IMR-90 (cell line): ENCODE data around the gene MOCOS. TPM values are rescaled to one million over a fixed set of nuclear protein-coding genes. Genes with fewer than 3 reads are reported as not detected.
A peak's percentile ranks its signal among the peaks of the same experiment; 100 is the strongest.

Experiments
- ATAC-seq: fragments of 200-7000 bp; cut with Tn5 transposase; 2 replicates; pipeline ENCODE4 v1.9.1; 2020; ENCODE audit warnings: low read depth, mild to moderate bottlenecking, moderate library complexity
- BruUV-seq: library from RNA; stranded (reverse); fragments of 400-500 nt; replicated peaks from 2 replicates; lab custom pipeline; 2021; lab: Mats Ljungman, UMichigan
- CTCF ChIA-PET: fragments of 300-600 bp; formaldehyde crosslinking; extraction: SDS; loops from one replicate; lab custom pipeline; 2021; ENCODE audit warnings: antibody characterized with exemption; lab: Yijun Ruan, JAX
- POLR2A ChIA-PET: fragments of 300-600 bp; sonication (Branson Sonifier 250); formaldehyde crosslinking; loops from one replicate; lab custom pipeline; 2022; ENCODE audit warnings: antibody characterized with exemption; ENCODE audit not compliant: unreplicated experiment; lab: Charles Lee
- DNase-seq: peaks from one replicate; pipeline ENCODE4 v3.0.0; 2013
- H2AFZ ChIP-seq: replicated peaks from 2 replicates; pipeline ENCODE3; 2013; ENCODE audit warnings: low read length, mild to moderate bottlenecking; ENCODE audit not compliant: poor library complexity
- H2AK5ac ChIP-seq: 2 replicates; pipeline ENCODE4 v1.6.1; 2013; ENCODE audit warnings: low read depth, low read length, inconsistent platforms
- H2AK9ac ChIP-seq: replicated peaks from 2 replicates; pipeline ENCODE3; 2013; ENCODE audit warnings: mild to moderate bottlenecking, low read depth, low read length, moderate library complexity; ENCODE audit not compliant: poor library complexity
- H2BK120ac ChIP-seq: 2 replicates; pipeline ENCODE4 v1.6.1; 2013; ENCODE audit warnings: low read depth, low read length, inconsistent platforms
- H2BK15ac ChIP-seq: 3 replicates; pipeline ENCODE4 v1.6.1; 2013; ENCODE audit warnings: low read depth, low read length, inconsistent platforms
- H2BK20ac ChIP-seq: 2 replicates; pipeline ENCODE4 v1.6.1; 2013; ENCODE audit warnings: low read depth, mild to moderate bottlenecking, inconsistent platforms, low read length, moderate library complexity
- H2BK5ac ChIP-seq: 2 replicates; pipeline ENCODE4 v1.6.1; 2013; ENCODE audit warnings: mild to moderate bottlenecking, low read depth, low read length, inconsistent platforms; ENCODE audit not compliant: poor library complexity, severe bottlenecking
- H3K14ac ChIP-seq: replicated peaks from 2 replicates; pipeline ENCODE4 v1.6.1; 2013; ENCODE audit warnings: low read depth, low read length, inconsistent platforms
- H3K18ac ChIP-seq: 2 replicates; pipeline ENCODE4 v1.6.1; 2013; ENCODE audit warnings: low read depth, low read length, control low read depth
- H3K23ac ChIP-seq: 2 replicates; pipeline ENCODE4 v1.6.1; 2013; ENCODE audit warnings: low read depth, low read length, inconsistent platforms
- H3K27ac ChIP-seq: 2 replicates; pipeline ENCODE4 v1.5.1; 2013; ENCODE audit warnings: mild to moderate bottlenecking, control low read depth, low read length; ENCODE audit not compliant: insufficient read depth
- H3K27me3 ChIP-seq: 2 replicates; pipeline ENCODE4 v1.6.1; 2013; ENCODE audit warnings: low read length; ENCODE audit not compliant: control insufficient read depth, insufficient read depth
- H3K36me3 ChIP-seq: 2 replicates; pipeline ENCODE4 v1.6.1; 2013; ENCODE audit warnings: low read length, mixed read lengths; ENCODE audit not compliant: control insufficient read depth, insufficient read depth
- H3K4ac ChIP-seq: 2 replicates; pipeline ENCODE4 v1.6.1; 2013; ENCODE audit warnings: low read depth, low read length, inconsistent platforms
- H3K4me1 ChIP-seq: 2 replicates; pipeline ENCODE4 v1.6.1; 2013; ENCODE audit warnings: low read length, mixed read lengths; ENCODE audit not compliant: control insufficient read depth, insufficient read depth
- H3K4me2 ChIP-seq: 2 replicates; pipeline ENCODE4 v1.6.1; 2013; ENCODE audit warnings: low read depth, mild to moderate bottlenecking, control low read depth, low read length, moderate library complexity
- H3K4me3 ChIP-seq: 2 replicates; pipeline ENCODE4 v1.5.1; 2013; ENCODE audit warnings: low read depth, mild to moderate bottlenecking, control low read depth, low read length, moderate library complexity; ENCODE audit not compliant: insufficient read depth
- H3K56ac ChIP-seq: 2 replicates; pipeline ENCODE4 v1.6.1; 2013; ENCODE audit warnings: low read length, inconsistent platforms; ENCODE audit not compliant: insufficient read depth; ENCODE audit errors: extremely low read depth
- H3K79me1 ChIP-seq, 2 experiments: 2 replicates each; pipeline ENCODE4 v1.6.1; 2013; ENCODE audit warnings: low read length in 2 of 2, inconsistent platforms in 1 of 2, low read depth in 1 of 2
- H3K9ac ChIP-seq: 2 replicates; pipeline ENCODE4 v1.6.1; 2013; ENCODE audit warnings: low read depth, low read length, control low read depth
- H3K9me1 ChIP-seq: 2 replicates; pipeline ENCODE4 v1.6.1; 2013; ENCODE audit warnings: low read length, inconsistent platforms; ENCODE audit not compliant: insufficient read depth
- H3K9me3 ChIP-seq: 2 replicates; pipeline ENCODE4 v1.6.1; 2013; ENCODE audit warnings: low read length; ENCODE audit not compliant: control insufficient read depth, insufficient read depth
- H4K20me1 ChIP-seq: 2 replicates; pipeline ENCODE4 v1.6.1; 2013; ENCODE audit warnings: low read length, inconsistent platforms; ENCODE audit not compliant: insufficient read depth
- H4K5ac ChIP-seq: 2 replicates; pipeline ENCODE4 v1.6.1; 2013; ENCODE audit warnings: mild to moderate bottlenecking, low read depth, low read length, control low read depth
- H4K8ac ChIP-seq, 2 experiments: 2 replicates each; pipeline ENCODE4 v1.6.1; 2013; ENCODE audit warnings: low read depth in 2 of 2, low read length in 2 of 2, control low read depth in 1 of 2, inconsistent platforms in 1 of 2
- H4K91ac ChIP-seq: 2 replicates; pipeline ENCODE4 v1.6.1; 2013; ENCODE audit warnings: low read depth, low read length, inconsistent platforms; ENCODE audit not compliant: insufficient read depth
- CEBPB ChIP-seq: IDR thresholded peaks from 2 replicates; pipeline ENCODE4 v1.6.1; 2012; ENCODE audit warnings: low read depth, low read length, improper control_type of control experiment
- FOS ChIP-seq: fragments of 150-350 bp; IDR thresholded peaks from 2 replicates; pipeline ENCODE4 v1.6.1; 2016; ENCODE audit warnings: low read depth, low read length
- MAFK ChIP-seq: IDR thresholded peaks from 2 replicates; pipeline ENCODE4 v1.6.1; 2012; ENCODE audit warnings: low read depth, low read length, improper control_type of control experiment
- MAZ ChIP-seq: IDR thresholded peaks from 2 replicates; pipeline ENCODE4 v1.6.1; 2012; ENCODE audit warnings: low read depth, mild to moderate bottlenecking, low read length, improper control_type of control experiment, moderate library complexity, borderline replicate concordance
- MXI1 ChIP-seq: IDR thresholded peaks from 2 replicates; pipeline ENCODE4 v1.6.1; 2012; ENCODE audit warnings: low read depth, mild to moderate bottlenecking, low read length, moderate library complexity, borderline replicate concordance
- NFE2L2 ChIP-seq: fragments of 150-350 bp; IDR thresholded peaks from 2 replicates; pipeline ENCODE4 v1.6.1; 2016; ENCODE audit warnings: low read depth, mild to moderate bottlenecking, low read length
- RCOR1 ChIP-seq: IDR thresholded peaks from 2 replicates; pipeline ENCODE4 v1.6.1; 2012; ENCODE audit warnings: mild to moderate bottlenecking, low read length, improper control_type of control experiment; ENCODE audit not compliant: insufficient replicate concordance
- RFX5 ChIP-seq: IDR thresholded peaks from 2 replicates; pipeline ENCODE4 v1.8.0; 2012; ENCODE audit warnings: low read depth, mild to moderate bottlenecking, low read length, moderate library complexity
- SMC3 ChIP-seq: fragments of 150-350 bp; IDR thresholded peaks from 2 replicates; pipeline ENCODE4 v1.6.1; 2016; ENCODE audit warnings: low read depth, mild to moderate bottlenecking, antibody characterized with exemption, low read length, moderate library complexity
- WGBS, 2 experiments: methylation state at CpG; one replicate each; pipeline versions ENCODE4 v1.1.5 to v1.1.7; 2013; ENCODE audit warnings: missing lambda C conversion rate in 2 of 2; ENCODE audit not compliant: insufficient read length in 1 of 2; ENCODE audit errors: extremely low coverage in 2 of 2; 5-methylcytosine and 5-hydroxymethylcytosine counted together
- dilution Hi-C: fragments of 300-500 bp; cut with HindIII; formaldehyde crosslinking; loops from one replicate; pipeline ENCODE4 v1.14.3; 2018; ENCODE audit warnings: low sequenced_read_pairs; ENCODE audit not compliant: unreplicated experiment
- in situ Hi-C: fragments of 300-500 bp; cut with MboI; formaldehyde crosslinking; loops from 3 replicates; pipeline ENCODE4 v1.14.3; 2019; ENCODE audit warnings: low sequenced_read_pairs, inconsistent platforms, mixed read lengths
- intact Hi-C: fragments of 100-400 bp; cut with micrococcal nuclease; formaldehyde crosslinking; loops from 2 replicates; pipeline ENCODE4 v1.10.0; 2022
- polyA plus RNA-seq, 3 experiments: library from polyadenylated mRNA; depleted of rRNA; stranded (reverse); fragments of >200 nt; gene quantifications; 2 replicates each; pipeline ENCODE4 v1.2.3, GENCODE V29; 2012; ENCODE audit warnings: low replicate concordance in 1 of 3
- total RNA-seq: library from RNA; depleted of rRNA; stranded (reverse); fragments of >200 nt; gene quantifications from 2 replicates; pipeline ENCODE4 v1.2.3, GENCODE V29; 2012
- TF ChIP-seq, protein P1 (sequence below): fragments of 150-350 bp; IDR thresholded peaks from 2 replicates; pipeline ENCODE4 v1.6.1; 2016; ENCODE audit warnings: low read depth, mild to moderate bottlenecking, low read length, moderate library complexity, borderline replicate concordance
- TF ChIP-seq, protein P2 (sequence below): conservative IDR thresholded peaks from 2 replicates; pipeline ENCODE4 v1.5.1; 2012; ENCODE audit warnings: mild to moderate bottlenecking, low read depth, low read length, improper control_type of control experiment

Gene MOCOS
- total and polyA plus RNA-seq, 2 of the 4 experiments (the other 2 are of a cell fraction): 1.1 to 2.2 TPM

GRCh38 chr18:36309436-36310391 lies 122.4 kb downstream of the MOCOS start:
- no TSS peak for BruUV-seq
- dilution Hi-C loops (no loop called here), intact Hi-C loops (no loop called here), in situ Hi-C loops (no loop called here)
- Histone ChIP-seq H3K23ac (peak overlapping the region; percentile 69), H2AK9ac (peak overlapping the region; percentile 68), H2BK15ac (peak overlapping the region; percentile 55; the same call in 2 of the 3 replicates), H2AK5ac (peak overlapping the region; percentile 84), H3K56ac (peak overlapping the region; percentile 27; the same call in 1 of the 2 replicates), H3K4me1 (peaks cover 13% of the 10 kb centered on the region), H3K9ac (0 out of 2 replicates have a peak overlapping the region, but pooled peaks have one; percentile 7), H4K20me1 (peaks cover 15% of the 10 kb centered on the region), H3K36me3 (no peaks in the 10 kb centered on the region), H3K27ac (peak overlapping the region; percentile 42), H3K4me3 (no peak overlapping the region), H3K9me3 (no peaks in the 10 kb centered on the region), H3K4me2 (peak overlapping the region; percentile 62), H3K4ac (peak overlapping the region; percentile 86), H2BK120ac (peak overlapping the region; percentile 77; the same call in 1 of the 2 replicates), H3K14ac (no peak overlapping the region; the same call in 1 of the 2 replicates), H4K8ac (peak overlapping the region; percentile 5 to 57), H2AFZ (peak overlapping the region; percentile 45), H3K27me3 (no peaks in the 10 kb centered on the region), H3K79me1 (peaks cover 20 to 56% of the 10 kb centered on the region in 2 experiments), H3K18ac (0 out of 2 replicates have a peak overlapping the region, but pooled peaks have one; percentile 2), H2BK20ac (peak overlapping the region; percentile 57), H4K91ac (peak overlapping the region; percentile 71), H4K5ac (0 out of 2 replicates have a peak overlapping the region, but pooled peaks have one; percentile 1), H2BK5ac (peak overlapping the region; percentile 75), H3K9me1 (peaks cover 36% of the 10 kb centered on the region)
- ChIA-PET POLR2A (no interaction called here), CTCF (interaction anchor here (1.3 kb wide), 1 partner anchor 379 kb away, joined by 3 read pairs; no protein-coding TSS in a partner anchor)
- ATAC-seq (peak; percentile 90), DNase-seq (peak; percentile 98)
- 0% methylated on average over 1 of the region's 11 CpGs; no CpG with 5 or more reads in 1 of the 2 experiments for WGBS, 2 experiments
- TF ChIP-seq, protein P1, sequence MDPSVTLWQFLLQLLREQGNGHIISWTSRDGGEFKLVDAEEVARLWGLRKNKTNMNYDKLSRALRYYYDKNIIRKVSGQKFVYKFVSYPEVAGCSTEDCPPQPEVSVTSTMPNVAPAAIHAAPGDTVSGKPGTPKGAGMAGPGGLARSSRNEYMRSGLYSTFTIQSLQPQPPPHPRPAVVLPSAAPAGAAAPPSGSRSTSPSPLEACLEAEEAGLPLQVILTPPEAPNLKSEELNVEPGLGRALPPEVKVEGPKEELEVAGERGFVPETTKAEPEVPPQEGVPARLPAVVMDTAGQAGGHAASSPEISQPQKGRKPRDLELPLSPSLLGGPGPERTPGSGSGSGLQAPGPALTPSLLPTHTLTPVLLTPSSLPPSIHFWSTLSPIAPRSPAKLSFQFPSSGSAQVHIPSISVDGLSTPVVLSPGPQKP: no peak
- TF ChIP-seq CEBPB: peak; percentile 80
- peak; percentile 29 for TF ChIP-seq RCOR1
- peak; percentile 67; the same call in 1 of the 2 replicates for TF ChIP-seq MXI1
- TF ChIP-seq FOS: peak; percentile 73
- TF ChIP-seq SMC3: no peak
- TF ChIP-seq MAZ: no peak; the same call in 1 of the 2 replicates
- TF ChIP-seq NFE2L2: peak; percentile 2; the same call in 1 of the 2 replicates
- no peak for TF ChIP-seq RFX5
- TF ChIP-seq MAFK: no peak
- TF ChIP-seq, protein P2, sequence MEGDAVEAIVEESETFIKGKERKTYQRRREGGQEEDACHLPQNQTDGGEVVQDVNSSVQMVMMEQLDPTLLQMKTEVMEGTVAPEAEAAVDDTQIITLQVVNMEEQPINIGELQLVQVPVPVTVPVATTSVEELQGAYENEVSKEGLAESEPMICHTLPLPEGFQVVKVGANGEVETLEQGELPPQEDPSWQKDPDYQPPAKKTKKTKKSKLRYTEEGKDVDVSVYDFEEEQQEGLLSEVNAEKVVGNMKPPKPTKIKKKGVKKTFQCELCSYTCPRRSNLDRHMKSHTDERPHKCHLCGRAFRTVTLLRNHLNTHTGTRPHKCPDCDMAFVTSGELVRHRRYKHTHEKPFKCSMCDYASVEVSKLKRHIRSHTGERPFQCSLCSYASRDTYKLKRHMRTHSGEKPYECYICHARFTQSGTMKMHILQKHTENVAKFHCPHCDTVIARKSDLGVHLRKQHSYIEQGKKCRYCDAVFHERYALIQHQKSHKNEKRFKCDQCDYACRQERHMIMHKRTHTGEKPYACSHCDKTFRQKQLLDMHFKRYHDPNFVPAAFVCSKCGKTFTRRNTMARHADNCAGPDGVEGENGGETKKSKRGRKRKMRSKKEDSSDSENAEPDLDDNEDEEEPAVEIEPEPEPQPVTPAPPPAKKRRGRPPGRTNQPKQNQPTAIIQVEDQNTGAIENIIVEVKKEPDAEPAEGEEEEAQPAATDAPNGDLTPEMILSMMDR: no peak
